Smooth muscle cell of the pulmonary artery (primary cell): ENCODE results near the gene EIF5. TPM values are rescaled to one million over a fixed set of nuclear protein-coding genes. Genes with fewer than 3 reads are reported as not detected.

Experiments used
- total RNA-seq: library from RNA; depleted of rRNA; stranded (reverse); fragments of >200 nt; gene quantifications from 2 replicates; pipeline ENCODE4 v1.2.3, GENCODE V29; 2014

EIF5 gene
- 134 and 227 TPM in 2 replicates for total RNA-seq

DNA sequence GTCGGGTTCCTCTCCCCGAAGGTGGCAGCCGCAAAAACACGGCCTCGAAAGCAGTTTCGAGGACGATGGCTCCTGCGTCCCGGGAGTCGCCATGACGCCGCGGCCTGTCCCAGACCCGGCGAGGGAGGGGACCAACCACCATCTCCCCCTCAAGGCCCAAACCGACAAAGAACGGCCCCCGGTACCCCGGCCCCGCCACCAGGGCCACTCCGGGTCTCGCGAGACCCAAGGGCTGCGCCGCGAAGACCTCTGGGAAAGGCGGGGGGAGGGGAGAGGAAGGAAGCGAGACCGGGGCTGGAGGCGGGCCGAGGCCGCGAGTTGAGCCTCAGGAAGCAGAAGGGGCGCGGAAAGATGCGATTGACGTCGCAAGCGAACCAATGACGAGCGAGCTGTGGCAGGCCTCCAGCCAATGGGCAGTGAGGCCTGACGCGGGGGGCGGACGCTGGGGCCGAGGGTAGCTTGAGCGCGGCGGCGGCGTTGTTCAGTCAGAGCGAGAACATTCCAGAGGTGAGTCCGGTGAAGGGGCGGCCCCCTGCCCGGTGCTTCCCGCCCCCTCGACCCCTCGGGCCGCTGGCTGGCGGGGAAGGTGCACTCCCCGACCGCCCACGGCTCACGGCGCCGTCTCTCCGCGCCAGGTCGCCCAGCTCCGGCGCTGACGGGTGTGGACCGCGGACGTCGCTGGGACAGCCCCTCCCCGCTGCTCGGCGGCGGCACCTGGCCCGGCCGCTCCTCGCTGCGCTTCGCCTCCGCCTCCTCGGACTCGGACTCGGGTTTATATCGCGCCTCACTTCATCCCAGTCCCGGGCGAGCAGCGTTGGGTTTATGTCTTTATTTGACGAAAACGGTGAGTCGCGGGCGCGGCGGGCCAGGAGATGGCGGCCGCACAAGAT lies at the start of gene EIF5:
Gene EIF5, plus strand, starts transcription at position 484 of the 890 bp plus-strand sequence. CDS start 1,624 bp downstream, outside the sequence.

GRCh38 chr14:103385152-103385928 lies 51.3 kb downstream of the EIF5 start, which contains the start of gene MARK3:
Gene MARK3 (plus strand): TSS chr14:103385415. CDS start chr14:103386030, 615 bp downstream.

Other genes starting within 250 kb of the EIF5 start
- 0.39 TPM in 1 of 2 replicates, not detected in the other for gene EXOC3L4, start 239.5 kb upstream of the EIF5 start, total RNA-seq
- gene TNFAIP2, start 210.8 kb upstream of the EIF5 start, total RNA-seq: 46.8 and 69.0 TPM in 2 replicates
- gene MARK3, start 51.2 kb downstream of the EIF5 start, total RNA-seq: 65.9 and 75.1 TPM in 2 replicates
- gene CKB, start 188.6 kb downstream of the EIF5 start, total RNA-seq: 16.1 and 27.5 TPM in 2 replicates
- 10.6 and 16.8 TPM in 2 replicates for gene TRMT61A, start 195.0 kb downstream of the EIF5 start, total RNA-seq
- gene BAG5, start 228.4 kb downstream of the EIF5 start, total RNA-seq: 24.1 and 25.2 TPM in 2 replicates
- gene COA8, start 228.7 kb downstream of the EIF5 start, total RNA-seq: 17.7 and 22.5 TPM in 2 replicates